PC-3 (cell line): Measurements from ENCODE around the gene RNF39.

Source experiments
- CTCF ChIP-seq: fragments of 300-600 bp; sonication (generic); conservative IDR thresholded peaks from 2 replicates; pipeline ENCODE4 v1.5.1; 2017; ENCODE audit warnings: antibody characterized with exemption, low read depth, mild to moderate bottlenecking, low read length
- EZH2 ChIP-seq: fragments of 300-600 bp; sonication (generic); IDR thresholded peaks from one replicate; pipeline ENCODE4 v1.6.1; 2017; ENCODE audit warnings: antibody characterized with exemption, mild to moderate bottlenecking, low read length; ENCODE audit not compliant: unreplicated experiment
- EZH2phosphoT487 ChIP-seq: fragments of 300-600 bp; sonication (generic); IDR thresholded peaks from 2 replicates; pipeline ENCODE4 v1.6.1; 2018; ENCODE audit warnings: mild to moderate bottlenecking, antibody characterized with exemption, low read length, borderline replicate concordance

DNA sequence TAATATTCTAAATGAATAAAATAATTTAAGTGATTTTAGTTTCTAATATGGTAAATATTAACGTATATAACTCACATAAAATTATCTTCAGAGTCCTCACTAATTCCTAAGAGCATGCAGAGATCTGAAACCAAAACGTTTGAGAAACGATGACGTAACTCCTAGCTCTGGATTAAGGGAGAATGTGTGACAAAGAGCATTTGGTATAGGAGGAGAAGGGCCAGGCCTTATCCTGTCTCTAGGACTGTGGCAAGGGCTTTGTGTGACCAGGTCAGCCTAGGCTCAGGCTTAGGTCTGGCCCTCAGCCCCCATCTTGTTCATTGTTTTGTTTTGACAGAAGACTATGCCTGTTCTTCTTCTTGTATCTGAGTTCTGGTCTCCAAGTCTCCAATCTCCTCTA is 33.7 kb downstream of the RNF39 start:
- TF ChIP-seq CTCF (no peak), EZH2 (no peak), EZH2phosphoT487 (no peak)
